GM21390 (cell line): Measurements from ENCODE around the gene SLC6A12.

Experiments used
- ATAC-seq: cut with Tn5 transposase; IDR thresholded peaks from one replicate; pipeline ENCODE4 v1.9.1; 2021; ENCODE audit not compliant: unreplicated experiment

SLC6A12 gene

DNA sequence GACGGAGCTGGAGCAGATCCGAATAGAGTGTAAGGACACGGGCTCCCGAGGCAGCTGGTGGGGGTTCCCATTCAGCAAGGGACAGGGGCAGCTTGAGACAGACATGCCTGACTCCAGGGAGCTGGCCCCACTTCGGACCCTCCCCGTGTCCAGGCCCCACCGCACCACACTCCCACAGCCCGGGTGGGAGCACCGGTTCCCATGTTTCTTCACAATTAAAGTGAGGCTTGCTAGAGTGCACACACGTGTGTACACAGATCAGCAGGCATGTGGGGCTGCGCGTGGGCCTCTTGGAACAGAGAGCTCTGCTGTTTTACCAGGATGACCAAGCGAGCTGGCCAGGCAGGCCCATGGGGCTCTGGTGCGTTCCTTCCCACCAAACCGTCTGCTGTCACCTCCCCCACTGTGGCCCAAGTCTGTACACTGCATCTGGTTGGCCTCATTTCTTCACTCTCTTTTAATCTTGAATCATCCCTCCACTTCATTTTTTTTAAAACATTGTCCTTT lies 48.0 kb downstream of the SLC6A12 start:
- no peak for ATAC-seq

DNA sequence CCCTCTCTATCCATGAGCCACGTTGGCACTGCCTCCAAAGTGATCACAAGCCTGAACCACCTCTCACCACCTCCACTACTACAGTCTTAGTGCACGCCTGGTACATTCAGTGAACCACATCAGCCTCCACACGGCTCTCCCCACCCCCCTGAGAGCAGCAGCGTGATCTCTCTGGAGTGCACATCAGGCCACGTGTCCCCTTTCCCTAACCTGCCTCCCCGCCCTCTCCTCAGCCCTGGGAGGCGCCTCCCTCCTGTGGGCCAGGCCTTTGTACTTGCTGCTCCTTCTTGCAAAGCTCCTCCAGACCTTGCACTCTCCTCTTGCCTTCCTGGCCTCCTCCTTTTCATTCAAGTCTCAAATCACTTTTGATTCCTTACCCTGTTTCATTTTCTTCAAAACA lies 49.8 kb downstream of the SLC6A12 start:
- ATAC-seq, result no peak

DNA sequence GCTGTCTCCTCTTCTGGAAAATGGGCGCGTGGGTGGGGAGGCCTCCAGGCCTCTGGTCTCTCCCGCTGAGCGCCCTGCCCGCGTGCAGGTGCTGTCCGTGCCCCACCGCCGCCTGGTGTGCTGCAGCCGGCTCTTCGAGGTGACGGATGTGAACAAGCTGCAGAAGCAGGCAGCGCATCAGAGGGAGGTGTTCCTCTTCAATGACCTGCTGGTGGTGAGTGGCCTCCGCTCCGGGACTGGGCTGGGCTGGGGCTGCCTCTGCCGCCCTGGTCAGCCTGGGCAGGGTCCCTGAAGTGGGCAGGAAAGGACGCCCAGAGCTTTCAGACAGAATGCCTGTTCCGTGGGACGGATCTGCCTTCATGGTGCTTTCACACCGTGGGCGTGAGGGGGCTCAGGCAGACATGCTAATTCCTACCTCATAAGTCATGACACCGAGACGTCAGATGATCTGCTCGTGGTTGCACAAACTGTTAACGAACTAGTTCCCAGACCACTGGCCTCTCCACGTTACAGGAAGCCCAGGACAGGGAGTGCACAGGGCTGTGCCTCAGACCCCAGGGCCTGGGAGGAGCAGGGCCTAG lies 50.5 kb downstream of the SLC6A12 start:
- no peak for ATAC-seq

DNA sequence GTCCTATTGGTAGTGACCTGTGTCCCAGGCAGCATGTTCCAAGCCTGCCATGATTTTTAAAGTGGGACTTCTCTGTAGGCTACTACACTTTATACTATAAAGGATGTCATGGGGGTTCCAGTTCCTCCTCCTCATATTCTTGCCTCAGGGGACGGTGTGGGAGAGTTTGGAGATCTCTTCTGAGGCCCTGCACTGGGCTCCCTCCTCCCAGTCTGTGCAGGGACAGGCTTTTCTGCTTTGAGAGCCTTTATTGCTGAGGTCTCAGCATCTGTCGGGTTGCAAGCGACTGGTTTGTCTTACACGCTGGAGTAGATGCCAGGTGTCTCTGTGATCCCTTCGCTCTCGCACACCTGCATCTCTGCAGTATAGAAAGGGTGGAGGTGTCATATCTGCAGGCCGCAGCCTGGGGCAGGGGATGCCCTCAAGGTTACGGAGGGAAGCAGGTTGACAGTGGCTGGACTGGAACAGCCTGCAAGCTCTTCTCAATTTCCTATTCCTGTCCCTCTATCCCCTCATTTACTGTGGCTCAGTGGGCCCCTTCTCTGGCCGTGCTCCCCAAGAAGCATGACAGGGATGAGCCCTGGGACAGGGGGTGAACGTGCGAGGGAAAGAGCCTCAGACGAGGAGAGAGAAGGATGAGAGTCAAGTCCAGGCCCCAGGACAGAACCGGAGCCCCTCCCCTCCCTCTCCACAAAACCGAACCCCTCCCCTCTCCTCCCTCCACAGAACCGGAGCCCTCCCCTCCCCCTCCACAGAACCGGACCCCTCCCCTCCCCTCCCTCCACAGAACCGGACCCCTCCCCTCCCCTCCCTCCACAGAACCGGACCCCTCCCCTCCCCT lies 51.3 kb downstream of the SLC6A12 start:
- no peak for ATAC-seq

DNA sequence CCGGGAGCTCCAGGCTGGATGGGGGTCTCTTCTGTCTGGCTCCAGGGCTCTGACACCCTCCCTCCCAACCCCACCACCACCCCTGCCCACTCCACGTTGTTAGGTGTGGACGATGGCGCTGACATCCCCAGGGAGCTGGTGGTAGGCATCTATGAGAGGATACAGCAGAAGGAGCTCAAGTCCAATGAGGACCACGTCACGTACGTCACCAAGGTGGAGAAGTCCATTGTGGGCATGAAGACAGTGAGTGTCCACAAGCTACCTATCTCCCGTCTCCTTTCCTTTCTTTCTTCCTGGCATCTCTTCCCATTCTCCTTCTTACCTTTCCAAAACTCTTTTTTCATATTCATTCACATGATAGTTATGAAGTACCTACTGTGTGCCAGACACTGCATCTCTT lies 52.1 kb downstream of the SLC6A12 start:
- no peak for ATAC-seq

DNA sequence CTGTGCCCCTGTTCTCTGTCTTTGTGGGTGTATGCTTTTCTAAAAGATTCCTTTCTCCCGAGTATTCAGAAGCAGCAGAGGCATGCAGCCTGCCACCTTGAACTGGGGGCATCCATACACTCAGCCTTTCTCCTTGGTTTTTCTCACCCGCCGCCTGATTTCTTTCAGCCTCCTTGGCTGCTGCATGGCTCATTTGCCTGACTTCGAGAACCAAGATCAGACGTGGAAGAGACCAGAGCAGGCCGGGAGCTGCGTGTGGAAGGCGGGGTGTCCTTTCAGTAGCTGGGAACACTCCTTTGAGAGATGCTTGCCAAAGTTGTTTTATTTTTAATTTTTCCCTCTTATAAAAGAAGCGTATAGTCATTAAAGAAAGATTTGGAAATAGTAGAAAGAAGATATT lies 53.1 kb downstream of the SLC6A12 start:
- no peak for ATAC-seq

DNA sequence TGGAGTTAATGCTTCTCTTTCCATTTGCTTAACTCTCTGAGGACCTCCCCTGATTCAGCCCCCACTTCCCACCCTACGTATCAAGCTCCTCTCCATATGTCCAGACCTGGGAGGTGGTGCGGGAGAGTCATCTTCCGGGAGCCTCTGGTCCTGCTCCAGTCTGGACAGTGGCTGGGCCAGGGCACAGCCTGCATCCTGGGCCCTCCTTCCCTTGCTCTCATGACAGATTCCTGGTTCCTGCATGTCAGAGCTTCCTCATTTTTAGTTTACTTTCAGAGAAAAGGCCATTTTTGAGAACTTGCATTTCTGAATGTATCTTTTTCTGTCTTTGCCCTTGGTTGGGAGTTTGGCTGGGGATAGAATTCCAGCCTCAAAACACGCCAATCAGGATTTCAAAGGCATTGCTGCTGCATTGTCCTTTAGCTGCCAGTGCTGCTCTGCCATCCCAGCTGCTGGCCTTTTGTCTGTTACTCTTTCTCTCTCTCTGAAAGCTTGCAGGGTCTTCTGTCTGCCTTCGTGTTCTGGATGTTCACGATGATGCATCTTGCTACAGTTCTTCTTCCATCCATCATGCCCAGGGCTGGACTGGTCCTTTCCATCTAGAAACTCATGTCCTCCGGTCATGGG lies 54.7 kb downstream of the SLC6A12 start:
- no peak for ATAC-seq

DNA sequence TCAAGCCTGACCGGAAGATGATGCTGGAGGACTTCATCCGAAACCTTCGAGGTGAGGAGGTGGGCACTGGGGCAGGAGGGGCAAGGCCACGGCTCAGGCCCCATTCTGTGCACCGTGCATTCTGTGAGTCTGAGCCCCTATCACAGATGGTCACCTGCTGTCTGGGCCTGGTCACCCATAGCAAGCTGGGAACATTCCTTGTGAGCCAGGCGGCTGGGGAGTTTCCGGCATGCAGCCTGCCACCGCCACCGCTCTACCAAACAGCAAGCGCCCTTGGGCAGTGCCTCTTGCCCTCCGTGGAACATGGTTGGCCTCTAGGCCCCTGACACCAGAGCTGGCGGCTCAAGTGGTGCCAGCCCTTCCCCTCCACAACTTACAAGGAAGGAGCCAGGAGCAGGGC lies 56.3 kb downstream of the SLC6A12 start:
- no peak for ATAC-seq

DNA sequence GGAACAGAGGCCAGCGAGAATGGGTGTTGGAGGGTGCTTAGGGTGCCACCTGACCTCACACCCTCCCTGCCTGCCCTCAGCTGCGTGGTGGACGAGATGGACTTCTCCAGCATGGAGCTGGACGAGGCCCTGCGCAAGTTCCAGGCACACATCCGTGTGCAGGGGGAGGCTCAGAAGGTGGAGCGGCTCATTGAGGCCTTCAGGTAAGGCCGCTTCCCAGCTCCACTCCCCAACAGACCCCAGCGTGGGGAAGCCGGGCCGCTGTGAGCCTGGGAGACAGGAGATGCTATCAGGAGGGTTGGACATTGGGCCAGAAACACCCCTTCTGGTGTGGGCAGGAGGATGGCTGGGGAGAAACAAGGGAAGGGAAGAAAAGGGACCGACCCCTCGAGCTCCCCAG lies 57.0 kb downstream of the SLC6A12 start:
- no peak for ATAC-seq

DNA sequence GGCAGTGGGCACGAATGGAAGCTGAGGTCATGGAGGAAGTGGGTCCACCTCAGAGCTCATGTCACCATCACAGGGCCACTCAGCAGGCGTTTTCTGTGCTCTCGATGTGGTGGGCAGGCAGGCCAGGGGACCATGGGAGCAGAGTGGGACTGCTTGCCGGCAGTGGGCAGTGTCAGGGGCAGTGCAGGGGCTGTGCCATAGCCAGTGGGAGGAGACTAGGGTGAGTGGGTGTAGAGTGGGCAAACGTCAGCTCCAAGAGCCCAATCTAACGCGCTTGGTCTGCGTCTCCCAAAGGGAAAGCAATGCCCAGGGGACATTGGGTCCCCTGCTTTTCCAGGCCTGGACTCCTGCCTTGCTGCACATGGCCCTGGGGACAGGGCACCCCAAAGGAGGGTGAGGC lies 58.3 kb downstream of the SLC6A12 start:
- no peak for ATAC-seq

DNA sequence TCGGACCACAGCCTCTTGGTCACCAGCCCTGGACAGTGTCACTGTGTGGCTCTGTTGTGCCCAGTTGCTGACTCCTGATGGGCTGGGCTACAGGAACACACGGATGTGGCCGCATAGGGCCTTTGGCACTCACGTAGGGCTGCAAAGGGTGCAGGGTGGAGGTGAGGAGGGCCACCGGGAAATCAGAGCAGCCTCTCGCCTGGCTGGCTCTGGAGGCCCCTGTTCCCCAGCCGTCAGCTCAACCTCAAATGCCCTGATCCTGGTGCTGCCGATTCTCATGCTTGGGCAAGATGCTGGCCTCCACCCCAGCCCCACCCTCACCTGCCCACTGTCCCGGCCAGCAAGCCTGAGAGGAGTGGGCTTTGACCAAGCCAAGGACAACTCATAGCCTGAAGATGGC lies 59.0 kb downstream of the SLC6A12 start:
- no peak for ATAC-seq

DNA sequence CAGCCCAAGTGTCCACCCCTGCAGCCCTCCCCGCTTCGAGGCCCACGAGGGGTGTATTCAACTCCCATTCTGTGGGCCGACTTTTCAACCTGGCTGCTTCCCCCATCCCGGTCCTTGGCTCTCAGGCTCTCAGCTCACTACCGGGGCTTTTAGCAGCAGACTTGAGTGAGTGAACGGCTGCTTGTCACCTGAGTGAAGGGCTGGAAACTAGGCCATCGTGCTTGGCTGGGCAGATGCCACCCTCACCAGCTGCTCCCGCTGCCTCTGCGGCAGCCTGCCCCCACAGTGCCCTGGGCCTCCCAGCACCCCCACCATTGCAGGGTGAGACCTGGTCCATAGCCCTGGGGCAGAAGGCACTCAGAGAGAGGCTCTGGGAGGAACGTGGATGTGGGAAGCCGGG lies 59.9 kb downstream of the SLC6A12 start:
- ATAC-seq, result no peak

DNA sequence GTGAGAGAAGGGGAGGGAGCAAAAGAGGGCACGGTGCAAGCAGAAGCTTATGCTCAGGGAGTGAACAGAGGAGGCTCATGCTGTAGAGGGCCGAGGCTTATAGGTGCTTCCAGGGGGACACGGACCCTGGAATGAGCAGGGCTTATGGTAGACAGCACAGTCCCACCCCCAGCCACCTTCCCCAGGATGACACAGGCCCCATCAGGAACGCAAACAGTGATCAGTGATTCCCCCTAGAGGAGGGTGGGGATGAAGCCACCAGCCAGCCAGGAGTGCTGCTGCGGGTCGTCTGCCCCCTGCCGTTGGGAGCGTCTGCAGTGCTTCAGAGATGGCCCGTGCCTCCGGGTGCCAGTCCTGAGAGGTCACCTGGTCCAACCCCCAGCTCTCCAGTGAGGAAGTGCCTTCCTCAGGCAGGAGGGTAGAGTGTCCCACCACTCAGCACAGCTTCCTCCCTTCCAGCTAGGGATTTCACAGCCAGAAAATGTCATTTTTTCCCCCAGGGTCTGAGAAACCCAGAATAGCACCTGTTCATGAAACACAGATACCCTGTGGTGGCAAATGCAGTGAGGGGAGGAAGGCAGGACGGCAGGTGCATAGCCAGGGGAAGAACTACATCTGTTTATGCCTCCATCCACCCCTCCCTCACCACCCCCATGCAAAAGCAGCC lies 60.7 kb downstream of the SLC6A12 start:
- ATAC-seq, result no peak

DNA sequence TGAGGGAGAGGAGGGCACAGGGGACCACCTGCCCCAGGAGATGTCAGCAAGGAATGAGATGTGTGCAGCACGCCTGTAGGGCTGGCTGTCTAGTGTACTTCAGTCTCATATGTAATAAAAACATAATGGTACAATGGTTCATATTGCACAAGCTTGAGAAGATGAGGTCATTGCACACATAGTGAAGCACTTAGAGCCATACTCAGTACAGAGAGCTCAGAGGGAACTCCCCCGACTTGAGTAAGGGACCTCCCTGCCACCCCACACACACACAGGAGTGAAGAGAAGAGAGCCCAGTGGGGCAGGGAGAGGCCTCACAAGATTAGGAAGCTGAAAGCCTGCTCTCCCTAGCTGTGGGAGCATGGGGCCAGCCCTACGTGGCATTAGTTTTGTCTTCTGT lies 61.5 kb downstream of the SLC6A12 start:
- ATAC-seq, result no peak

DNA sequence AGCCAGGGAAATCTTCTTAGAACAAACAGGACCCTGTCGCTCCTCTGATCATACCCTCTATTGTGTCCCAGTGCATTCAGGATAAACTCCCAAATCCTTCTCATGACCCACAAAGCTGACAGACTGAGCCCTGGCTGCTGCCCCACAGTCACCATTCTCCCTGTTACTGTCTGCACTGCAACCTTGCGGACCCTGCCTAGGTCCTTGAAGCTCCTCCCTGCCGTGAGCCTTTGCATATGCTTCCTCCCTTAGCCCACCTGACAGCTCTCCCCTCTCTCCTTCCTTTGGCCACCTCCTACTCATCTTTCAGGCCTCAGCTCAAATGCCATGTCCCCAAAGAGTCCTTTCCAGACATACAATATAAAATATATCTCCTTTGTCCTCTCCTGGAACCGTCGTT lies 62.4 kb downstream of the SLC6A12 start:
- ATAC-seq, result no peak

DNA sequence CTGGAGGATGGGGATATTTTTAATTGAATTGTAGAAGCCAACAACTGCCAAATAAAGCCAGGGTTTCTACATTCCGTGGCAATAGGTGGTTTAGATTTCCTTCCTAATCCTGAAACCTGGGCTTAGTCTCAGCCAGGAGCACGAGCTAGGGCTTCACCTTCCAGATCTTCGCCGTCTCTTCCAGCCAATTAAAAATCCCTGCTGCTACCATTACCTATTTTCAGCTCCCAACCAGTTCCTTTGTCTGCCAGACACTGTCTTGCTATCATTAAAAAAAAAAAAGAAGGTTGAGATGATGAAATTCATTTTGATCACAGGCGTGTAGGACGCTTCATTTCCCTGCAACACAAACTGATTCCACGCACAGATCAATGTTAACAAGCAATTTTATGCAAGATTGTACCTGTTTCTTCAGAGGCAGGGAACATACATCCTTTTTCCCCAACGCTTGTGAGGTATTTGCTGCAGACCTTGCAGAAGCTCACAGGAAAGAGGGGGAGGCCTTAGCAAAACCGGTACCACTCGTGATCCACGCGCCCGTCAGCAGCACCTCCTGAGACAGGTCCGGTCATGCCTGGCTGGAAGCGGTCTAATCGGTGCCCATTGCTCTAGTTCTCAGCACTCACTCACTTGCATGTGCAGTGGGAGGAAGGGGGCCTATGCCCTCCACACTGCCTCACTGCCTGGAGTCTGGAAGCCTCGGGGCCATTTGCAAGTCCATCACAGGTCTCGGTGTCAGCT lies 65.1 kb downstream of the SLC6A12 start:
- ATAC-seq, result no peak

DNA sequence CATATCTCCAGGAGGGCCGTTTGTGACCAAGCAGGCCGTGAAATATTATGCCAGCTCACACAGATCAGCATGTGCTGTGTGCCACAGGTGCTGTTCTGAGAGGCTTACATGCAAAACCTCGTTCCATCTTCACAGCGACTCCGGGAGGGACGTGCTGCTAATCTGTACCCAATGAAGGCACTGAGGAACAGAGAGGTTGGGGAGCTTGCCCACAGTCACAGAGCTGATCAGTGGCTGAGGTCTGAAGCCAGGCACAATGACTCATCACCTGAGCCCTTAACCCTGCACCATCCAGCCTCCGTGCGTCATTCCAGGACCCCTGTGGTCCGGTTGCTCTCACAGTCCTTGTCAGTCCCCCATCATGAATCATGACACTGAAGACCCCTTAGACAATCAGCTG lies 66.7 kb downstream of the SLC6A12 start:
- ATAC-seq, result no peak

DNA sequence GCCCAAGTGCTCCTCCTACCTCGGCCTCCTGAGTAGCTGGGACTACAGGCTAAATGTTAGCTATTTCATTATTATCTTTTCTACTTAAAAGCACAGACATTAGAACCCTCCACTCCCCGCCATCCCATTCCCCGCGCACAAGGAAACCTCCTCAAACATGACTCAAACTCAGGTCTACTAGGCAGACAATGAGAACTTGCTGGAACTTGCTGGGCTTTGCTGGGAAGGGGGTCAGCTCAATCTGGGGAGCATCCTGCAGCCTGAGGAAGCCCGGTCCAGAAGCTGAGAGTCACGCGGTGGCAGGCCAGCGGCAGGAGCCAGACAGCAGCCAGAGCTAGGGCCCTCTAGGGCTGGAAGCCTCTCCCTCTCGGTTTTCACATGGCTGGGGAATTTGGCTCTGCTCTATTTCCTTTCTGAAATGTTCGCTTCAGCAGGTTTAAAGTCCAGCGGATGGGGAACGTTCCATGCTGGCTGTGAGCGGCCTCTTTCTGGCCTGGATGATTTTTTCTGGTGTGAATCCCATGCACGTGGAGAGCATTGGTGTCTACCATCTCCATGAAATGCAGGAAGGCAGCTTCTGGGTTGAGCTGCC lies 68.5 kb downstream of the SLC6A12 start:
- ATAC-seq, result no peak

DNA sequence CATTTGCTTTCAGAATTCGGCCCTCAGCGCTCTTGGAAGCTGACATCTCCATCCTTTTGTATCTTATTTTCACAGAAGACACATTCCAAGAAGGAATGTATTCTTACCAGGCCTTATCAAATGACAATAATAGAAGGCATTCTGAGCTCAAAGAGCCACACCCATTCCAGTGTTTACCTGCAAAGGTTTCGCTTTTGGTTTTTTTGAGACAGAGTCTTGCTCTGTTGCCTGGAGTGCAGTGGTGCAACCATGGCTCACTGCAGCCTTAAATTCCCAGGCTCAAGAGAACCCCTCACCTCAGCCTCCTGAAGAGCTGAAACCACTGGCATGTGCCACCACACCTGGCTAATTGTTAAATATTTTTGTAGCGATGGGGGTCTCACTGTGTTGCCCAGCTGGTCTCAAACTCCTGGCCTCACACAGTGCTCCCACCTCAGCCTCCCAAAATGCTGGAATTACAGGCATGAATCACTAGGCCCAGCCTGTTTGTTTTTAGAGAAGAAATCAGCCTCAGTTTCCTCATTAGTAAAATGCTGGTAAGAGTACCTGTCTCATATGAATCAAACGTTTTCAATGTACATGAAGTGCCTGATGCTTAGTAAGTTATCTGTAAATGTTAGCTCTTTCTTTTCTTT lies 69.2 kb downstream of the SLC6A12 start:
- no peak for ATAC-seq
